ENCODE data around the gene CRELD1. TPM values are rescaled to one million over a fixed set of nuclear protein-coding genes. Genes with fewer than 3 reads are reported as not detected.

Gene CRELD1
- total and polyA plus RNA-seq, 9 of the 15 experiments (the other 6 are each of a cell fraction or from before 2014, with no cell fraction given), result 3.3 to 25.8 (median 16.5) TPM

GRCh38 chr3:9978710-9979305 is 45.2 kb downstream of the CRELD1 start (continued):
- TF ChIP-seq PREB (CRISPR knock-in tag; IDR thresholded peaks at IDR 0.05), result no peak
- TF ChIP-seq TRIM24 (IDR thresholded peaks at IDR 0.05), result peak; percentile 61 to 63; a peak in 2 of 4 replicates
- peak; percentile 20 for TF ChIP-seq HDAC2 (IDR thresholded peaks at IDR 0.05)
- no peak for TF ChIP-seq TAF9B (IDR thresholded peaks at IDR 0.05; ENCODE audit: partially characterized antibody)
- TF ChIP-seq ZBTB12 (CRISPR knock-in tag; IDR thresholded peaks at IDR 0.05), result no peak
- no peak for TF ChIP-seq HNRNPLL (IDR thresholded peaks at IDR 0.05; ENCODE audit: low read depth, low read length, poor library complexity, severe bottlenecking)
- TF ChIP-seq TAF15 (IDR thresholded peaks at IDR 0.05; ENCODE audit: low read depth, low read length), result no peak
- no peak for TF ChIP-seq NEUROD1 (IDR thresholded peaks at IDR 0.05; ENCODE audit: borderline replicate concordance, low read depth, low read length, partially characterized antibody)
- no peak for TF ChIP-seq XRCC3 (IDR thresholded peaks at IDR 0.05)
- TF ChIP-seq HNRNPK (IDR thresholded peaks at IDR 0.05; ENCODE audit: low read depth, low read length, poor library complexity, severe bottlenecking), result no peak
- no peak for TF ChIP-seq CREB5 (CRISPR knock-in tag; IDR thresholded peaks at IDR 0.05)
- TF ChIP-seq BRD4 (IDR thresholded peaks at IDR 0.05), result no peak
- TF ChIP-seq ATF1 (CRISPR knock-in tag; IDR thresholded peaks at IDR 0.05), result no peak
- TF ChIP-seq ATF1 (tag; IDR thresholded peaks at IDR 0.05), result no peak; the same call in 1 of the 2 replicates
- TF ChIP-seq ZNF318 (IDR thresholded peaks at IDR 0.05; ENCODE audit: borderline replicate concordance in 1 of 2, low read depth in 1 of 2), result no peak
- TF ChIP-seq SMC3 (conservative IDR thresholded peaks at IDR 0.05; ENCODE audit: insufficient read depth, low read depth, low read length), result no peak
- TF ChIP-seq MED1 (CRISPR knock-in tag; IDR thresholded peaks at IDR 0.05; ENCODE audit: borderline replicate concordance), result no peak
